NCI-H1694 (cell line): ENCODE measurements around the gene NLGN1.
"Not testable (repeated sequence)": the region's sequence is repeated elsewhere in the genome, so short reads cannot be mapped to it uniquely, and the experiment has no call there.

Experiments
- DNase-seq: peaks from one replicate; lab custom pipeline; 2025; lab: John Stamatoyannopoulos, UW

The NLGN1 gene

DNA sequence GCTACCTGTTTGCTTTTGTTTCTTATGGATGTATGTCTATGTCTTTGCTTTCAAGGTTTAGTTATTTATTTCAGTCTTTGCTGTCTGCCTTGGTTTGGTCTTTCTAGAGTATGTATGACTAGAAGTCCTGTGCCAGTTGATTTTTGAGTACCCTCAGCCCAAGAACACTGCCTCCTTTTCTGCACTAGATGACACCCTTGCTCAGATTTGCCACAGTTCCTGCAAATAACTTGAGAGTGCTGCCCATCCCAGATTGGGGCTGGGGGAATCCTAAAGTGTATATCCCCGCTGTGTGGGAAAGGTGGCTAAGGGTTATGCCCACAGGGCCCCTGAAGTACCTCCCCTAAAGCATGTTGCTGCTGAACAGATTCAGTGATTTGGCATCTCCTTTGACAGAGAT is 32.0 kb downstream of the NLGN1 start:
- DNase-seq = no peak

DNA sequence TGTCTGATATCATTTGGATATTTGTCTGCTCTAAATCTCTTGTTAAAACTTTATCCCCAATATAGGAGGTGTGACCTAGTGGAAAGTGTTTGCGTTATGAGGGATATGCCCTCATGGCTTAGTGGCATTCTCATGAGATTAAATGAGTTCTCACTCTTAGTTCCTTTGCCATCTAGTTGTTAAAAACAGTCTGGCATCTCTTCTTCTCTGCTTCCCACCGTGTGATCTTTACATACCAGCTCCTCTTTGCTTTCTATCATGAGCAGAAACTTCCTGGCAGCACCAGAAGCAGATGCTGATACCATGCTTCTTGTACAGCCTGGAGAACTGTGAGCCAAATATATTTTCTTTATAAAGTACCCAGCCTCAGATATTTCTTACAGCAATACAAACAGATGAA is 33.0 kb downstream of the NLGN1 start:
- no peak for DNase-seq

DNA sequence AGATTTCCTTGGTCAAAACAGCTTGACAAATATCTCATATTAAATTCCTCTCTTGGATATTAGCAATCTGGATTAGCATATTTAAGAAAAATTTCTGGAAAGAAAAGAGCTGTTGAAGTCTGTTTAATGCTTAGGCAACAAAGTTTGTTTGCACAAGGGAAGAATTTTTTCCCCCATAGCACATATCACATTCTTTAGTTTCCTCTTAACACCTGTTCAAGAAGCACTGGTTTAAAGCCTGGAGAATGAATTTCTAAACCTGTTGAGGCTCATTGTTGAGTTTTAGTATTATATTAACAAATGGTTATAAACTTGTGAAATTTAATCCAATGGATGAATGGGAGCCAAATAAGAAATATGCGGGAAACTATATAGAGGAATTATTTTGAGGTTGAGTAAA is 41.5 kb downstream of the NLGN1 start:
- no peak for DNase-seq

DNA sequence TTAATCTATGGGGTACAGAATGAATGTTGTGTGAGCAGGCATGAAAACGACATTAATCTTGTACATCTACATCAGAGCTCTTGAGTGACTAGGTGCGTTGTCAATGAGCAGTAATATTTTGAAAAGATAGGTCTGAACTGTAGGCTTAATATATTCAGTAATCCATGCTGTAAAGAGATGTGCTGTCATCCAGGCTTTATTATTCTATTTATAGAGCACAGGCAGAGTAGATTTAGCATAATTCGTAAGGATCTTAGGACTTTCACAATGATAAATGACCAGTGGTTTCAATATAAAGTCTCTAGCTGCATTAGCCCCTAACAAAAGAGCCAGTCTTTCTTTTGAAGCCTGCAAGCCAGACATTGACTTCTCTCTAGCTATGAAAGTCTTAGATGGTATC is 43.0 kb downstream of the NLGN1 start:
- DNase-seq = no peak

DNA sequence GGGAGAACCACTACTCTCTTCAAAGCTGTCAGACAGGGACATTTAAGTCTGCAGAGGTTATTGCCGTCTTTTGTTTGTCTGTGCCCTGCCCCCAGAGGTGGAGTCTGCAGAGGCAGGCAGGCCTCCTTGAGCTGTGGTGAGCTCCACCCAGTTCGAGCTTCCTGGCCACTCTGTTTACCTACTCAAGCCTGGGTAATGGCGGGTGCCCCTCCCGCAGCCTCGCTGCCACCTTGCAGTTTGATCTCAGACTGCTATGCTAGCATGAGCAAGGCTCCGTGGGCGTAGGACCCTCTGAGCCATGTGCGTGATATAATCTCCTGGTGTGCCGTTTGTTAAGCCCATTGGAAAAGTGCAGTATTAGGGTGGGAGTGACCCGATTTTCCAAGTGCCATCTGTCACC is 54.0 kb downstream of the NLGN1 start:
- DNase-seq = not testable (repeated sequence)

DNA sequence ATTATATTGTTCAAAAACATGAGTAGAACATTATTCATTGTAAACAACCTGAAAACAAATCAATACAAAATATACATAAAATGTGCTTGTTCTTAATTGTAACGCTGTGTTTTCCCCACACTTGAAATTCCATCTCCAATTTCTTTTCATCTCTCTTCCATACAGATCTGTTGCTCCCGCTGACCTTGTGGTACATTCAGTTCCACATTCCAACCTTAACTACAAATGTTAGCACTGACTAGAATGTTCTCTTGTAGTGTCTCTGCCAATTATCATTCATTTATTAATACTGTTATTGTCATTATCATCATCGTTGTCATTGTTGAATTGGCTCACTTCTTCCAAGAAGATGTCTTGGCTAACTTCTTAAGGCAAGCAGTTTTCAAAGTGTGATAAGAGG is 65.7 kb downstream of the NLGN1 start:
- no peak for DNase-seq

DNA sequence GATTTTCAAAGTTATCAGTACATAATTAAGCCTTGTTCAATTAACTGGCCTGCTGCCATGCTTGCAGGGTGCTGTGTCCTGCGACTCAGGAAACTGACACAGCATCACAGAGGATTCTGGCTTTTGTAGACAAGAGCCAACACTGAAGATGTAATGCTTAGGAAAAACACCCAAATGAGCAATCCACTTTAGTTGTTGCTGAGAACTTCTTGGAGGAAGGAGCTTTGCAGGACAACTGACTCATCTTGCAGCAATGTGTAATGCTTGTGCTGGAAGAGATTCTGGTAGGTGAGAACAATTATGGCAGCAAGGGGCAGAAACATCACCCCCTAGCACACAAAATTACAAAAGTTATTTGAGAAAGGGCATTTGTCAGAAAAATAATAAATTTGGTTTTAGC is 67.6 kb downstream of the NLGN1 start:
- DNase-seq = no peak

DNA sequence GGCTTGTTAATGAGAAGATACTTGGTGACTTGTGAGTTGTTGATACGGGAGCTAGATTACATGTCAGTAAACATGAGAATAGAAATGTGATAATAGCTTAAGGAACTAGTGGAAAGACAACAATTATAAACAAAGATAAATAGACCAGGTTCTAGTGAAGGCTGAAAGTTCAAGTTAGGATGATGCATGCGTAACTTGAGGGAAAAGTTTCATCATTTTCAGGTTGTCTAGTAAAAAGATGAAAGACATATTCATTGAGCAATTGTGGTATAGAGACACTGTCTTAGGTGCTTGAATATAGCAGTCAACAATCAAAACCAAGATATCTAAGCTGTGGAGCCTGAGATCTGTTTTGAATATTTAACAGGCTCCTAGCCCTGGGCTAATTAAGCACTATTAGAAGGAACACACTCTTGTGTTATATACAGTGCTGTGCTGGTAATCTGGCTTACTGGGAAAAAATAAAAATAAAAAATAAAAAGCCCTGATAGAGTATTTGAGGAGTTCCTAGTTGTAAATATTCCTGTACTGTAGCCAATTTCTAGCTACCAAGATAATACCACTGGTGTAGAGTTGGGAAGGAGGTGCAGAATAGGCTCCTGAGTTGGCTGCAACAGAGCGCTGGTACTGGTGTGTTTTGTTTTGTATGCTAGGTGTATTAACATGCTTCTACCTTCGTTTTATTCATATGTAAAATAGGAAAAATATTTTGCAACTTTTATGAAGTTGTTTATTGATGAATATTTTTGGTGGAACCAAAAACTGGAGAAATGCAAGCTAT is 68.5 kb downstream of the NLGN1 start:
- no peak for DNase-seq

DNA sequence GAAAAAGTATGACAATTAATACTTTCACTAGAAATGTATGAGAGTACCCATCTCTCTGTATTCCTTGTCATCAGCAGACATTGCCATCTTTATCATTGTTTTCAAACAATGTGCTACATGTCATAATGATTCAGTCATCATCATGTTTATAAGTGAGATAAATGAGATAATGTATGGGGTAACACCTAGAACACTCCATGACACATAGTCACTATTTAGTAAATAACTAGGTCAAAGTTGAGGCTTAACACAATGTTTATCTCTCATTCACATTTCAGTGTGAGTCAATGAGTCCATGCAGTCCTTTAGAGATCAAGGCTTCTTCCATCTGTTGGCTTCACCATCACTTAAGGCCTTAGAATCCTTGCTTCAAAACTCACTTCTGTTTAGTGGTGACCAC is 70.0 kb downstream of the NLGN1 start:
- DNase-seq = no peak

DNA sequence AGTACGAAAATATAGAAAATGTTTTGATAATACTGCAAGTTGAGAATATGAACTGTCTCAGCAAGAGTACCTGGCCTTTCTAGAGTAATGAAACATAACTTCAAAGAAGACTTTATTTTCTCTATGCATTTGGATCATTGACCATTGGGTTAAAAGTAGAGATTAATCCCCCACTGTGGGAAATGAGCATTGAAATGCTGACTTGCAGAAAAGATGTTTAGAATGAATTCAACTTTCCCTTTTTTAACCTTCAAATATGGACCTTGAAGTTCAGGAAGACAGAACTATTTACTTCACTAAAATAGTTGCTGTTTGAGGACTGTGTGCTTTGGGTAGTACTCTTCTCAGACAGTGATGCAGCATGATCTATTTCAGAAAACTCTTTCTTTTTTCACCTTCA is 75.7 kb downstream of the NLGN1 start:
- no peak for DNase-seq

DNA sequence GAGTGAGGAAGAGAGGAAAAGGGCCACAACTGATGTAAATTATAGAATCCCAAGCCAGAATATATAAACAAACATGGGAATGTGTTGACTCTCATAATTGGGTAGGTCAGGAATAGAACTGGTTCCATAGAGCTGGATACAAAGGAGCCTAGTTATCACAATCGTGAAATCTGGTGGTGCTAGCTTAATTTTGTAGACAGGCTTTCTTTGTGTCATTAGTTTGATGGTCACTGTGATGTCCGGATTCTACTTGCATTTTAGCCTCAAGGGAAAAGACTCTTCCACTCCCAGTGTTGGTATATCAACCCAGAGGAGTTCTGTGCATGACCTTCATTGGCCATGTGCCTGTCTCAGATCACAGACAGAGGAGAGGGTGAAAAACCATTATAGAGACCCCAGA is 81.8 kb downstream of the NLGN1 start:
- DNase-seq = no peak

DNA sequence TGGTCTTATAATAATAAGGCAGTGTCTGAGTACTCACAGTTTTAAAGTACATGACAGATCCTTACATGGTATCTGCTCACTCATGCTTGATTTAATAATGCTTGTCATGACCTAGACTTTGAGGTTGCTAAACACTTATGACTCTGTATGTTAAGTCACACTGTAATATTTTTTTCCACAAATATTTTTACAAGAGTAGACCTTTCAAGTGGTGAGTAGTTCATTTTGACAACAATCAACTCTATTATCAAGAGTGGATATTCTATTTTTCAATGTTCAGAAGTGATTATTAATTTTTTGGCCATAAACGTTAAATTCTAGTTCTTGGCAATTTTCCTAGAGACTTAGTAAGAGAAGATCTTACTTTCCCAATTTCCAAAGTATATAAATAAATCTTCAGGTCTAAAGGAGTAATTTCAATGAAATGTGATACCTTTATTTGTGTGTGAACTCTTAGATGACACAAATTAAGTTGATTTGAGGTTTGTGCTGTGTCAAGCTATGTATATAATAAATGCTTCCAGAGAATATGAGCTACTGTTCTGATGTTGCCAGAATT is 104.5 kb downstream of the NLGN1 start:
- DNase-seq = no peak

DNA sequence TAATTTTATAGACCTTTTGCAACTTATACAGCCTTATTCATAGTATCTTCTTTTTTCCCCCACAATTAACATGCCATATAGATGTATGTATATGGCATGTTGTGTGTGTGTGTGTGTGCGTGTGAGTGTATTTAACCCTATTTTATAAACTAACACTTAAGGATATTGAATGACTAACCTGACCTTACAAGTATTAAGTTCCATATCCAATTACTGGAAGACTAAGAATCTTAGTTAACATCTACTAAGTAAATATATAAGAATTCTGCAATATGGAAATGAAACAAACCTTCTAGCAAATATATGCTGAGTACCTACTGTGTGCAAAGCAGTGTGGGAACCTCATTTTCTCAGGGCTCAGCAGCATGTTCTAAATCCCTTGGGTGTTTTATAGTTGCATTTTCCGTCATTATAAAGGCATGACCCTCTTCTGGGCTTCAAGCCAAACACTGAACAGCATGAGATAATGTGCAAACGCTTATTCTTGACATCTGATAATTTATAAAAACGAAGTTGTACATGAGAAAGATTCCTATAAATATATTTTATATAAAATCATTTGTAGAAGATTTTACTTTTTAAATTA is 105.5 kb downstream of the NLGN1 start:
- peak; percentile 75 for DNase-seq

DNA sequence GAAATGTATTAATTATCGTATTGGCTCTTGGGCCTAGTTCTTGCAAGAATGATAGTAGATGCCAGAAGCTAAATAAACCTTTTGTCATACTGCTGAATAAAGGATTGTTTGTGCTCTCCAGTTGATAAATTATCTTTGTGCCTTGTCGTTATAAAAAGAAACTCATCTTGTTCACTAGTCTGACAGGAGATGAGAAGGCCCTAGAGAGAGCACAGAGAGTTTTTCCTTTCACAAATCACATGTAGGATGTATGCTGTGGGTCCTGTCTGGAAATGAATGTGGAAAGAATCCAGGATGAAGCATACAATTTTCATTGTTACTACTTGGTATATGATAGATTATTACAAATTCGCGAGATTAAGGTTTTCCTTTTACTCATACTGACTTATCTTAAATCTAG is 113.0 kb downstream of the NLGN1 start:
- DNase-seq = no peak

DNA sequence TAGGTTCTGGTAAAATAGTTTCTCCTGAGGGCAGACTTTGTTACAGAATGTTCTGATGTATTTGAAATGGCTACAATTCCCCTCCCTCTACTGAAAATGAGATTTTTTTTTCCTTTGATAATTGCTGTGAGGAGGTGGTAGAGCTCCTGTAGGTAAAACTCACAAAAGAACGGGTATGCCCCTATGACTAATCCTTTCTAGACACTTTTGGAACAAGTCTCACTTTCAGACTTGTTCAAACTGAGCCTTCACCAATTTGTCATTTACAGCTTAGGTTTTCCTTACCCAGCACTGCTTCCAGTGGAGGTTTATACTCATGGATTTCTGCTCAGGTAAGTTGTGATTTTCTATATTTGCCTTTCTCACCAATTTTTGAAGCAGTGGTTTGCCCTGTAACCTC is 115.6 kb downstream of the NLGN1 start:
- DNase-seq = no peak

DNA sequence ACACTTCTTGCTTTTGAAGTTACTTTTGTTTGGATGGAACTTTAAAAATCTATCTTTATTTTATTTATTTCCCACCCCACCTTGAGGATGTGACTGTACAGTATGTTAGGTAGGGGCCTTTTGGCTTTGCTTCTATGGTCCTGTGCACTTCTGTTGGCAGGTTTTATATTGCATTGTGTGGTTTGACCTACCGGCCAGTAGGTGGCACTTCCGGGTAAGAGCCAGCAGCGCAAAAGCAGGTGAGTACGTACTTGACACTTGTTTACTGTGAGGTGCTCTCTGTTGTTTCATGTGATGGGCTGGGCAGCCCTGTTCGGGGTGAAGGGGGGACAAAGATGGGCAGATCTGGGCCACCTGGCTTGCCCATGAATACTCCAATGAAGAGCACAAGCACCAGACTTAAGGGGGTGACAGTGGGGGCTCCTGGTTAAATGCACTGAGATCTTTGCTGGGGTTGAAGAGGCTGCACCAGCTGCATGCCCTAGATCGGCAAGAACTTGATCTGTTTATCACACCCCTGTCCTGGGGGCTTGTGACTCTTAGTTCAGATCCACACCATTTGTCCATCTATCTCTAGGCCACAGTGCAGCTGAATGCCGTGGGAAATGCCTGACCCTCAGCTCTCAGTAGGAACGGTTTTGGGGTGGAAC is 131.6 kb downstream of the NLGN1 start:
- peak; percentile 2 for DNase-seq

DNA sequence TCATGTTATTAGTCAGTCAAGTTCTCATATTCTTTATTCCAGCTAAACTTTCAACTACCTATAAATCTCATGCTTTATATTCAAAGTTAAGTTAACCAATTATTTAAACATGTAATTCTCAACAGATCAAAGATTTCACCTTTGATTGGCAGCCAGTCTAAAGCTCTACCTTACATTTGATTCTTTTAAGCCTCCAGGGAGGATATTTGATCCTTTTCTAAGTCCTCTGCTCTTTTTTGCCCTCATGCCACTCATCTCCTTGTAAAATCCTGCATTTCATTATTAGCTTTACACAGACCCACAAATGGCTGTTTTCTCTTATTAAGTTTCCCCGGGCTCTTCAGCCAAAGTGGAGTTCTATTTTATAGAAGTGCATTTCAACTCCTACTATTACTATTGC is 134.1 kb downstream of the NLGN1 start:
- DNase-seq = no peak

DNA sequence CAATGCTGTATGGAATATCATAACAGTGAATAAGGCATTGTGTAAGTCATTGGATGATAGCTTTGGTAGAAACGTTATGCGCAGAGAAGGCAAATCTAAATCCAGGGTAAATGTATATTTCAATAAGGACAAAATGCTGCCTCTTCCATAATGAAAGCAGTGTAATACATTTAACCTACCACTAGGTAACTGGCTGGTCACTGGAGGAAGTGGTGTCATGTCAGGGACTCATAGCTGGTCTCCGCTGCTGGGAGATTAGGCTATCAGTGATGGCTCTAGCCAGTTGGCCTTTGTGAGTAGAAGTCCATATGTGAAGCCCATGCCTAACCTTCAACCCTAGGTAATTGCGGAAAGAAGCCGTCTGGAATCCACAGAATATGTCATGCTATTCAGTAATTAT is 140.9 kb downstream of the NLGN1 start:
- DNase-seq = no peak

DNA sequence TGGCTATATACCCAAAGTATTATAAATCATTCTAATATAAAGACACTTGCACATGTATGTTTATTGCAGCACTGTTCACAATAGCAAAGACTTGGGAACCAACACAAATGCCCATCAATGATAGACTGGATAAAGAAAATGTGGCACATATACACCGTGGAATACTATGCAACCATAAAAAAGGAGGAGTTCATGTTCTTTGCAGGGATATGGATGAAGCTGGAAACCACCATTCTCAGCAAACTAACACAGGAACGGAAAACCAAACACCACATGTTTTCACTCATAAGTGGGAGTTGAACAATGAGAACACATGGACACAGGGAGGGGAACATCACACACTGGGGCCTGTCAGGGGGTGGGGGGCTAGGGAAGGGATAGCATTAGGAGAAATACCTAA is 148.0 kb downstream of the NLGN1 start:
- not testable (repeated sequence) for DNase-seq

DNA sequence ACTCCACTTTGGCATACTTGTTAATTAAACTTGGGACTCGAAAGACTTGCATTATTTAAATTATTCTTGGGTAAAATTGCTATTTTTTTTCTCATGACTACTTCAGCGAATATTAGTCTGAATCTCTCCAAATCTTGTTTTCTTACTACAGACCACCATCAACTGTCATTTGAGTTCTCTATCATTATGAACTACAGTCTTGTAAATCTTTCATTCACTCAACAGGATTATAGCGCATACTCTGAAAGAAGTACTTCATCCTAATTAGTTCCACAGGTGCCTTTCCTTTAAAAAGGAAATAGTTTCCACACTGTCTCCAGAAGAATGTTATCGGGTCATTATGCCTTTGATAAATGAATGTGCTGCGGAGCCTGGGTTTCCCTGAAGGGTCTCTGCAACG is 149.5 kb downstream of the NLGN1 start:
- no peak for DNase-seq

DNA sequence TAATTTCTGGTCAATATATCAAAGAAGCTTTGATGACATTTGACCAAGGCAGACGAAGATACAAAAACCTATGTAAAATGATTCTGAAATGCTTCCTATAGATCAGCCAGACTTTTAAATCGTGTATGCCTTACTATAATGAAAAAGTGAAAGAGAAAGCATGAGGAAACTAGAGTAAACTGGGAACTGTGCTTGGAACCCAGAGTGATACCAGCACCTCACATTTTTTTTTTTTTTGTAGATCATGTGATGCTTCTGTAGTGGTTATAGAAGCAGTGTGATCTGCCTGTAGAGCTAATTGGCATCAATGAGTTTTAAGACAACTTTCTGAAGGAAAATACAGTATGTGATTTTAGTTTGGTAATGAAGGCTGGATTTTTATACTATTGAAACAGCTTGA is 150.7 kb downstream of the NLGN1 start:
- no peak for DNase-seq

DNA sequence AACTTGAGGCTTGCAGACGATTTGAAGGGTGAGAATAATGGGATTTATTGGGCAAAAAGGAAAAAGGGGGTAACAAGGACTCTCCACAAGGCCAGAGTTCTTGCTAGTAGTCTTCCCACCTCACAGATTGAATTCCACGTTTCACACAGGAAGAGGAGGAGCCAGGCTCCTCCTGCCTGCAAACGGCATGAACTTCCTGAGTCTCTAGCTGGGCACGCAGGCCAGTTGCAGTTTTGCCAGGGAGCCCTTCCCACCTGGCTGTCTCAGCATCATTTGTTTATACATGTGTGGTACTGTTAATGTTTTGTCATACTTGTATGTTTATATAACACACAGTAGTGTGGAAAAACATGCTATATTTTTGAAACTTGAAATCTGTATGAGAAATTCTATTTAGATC is 155.0 kb downstream of the NLGN1 start:
- DNase-seq = no peak

DNA sequence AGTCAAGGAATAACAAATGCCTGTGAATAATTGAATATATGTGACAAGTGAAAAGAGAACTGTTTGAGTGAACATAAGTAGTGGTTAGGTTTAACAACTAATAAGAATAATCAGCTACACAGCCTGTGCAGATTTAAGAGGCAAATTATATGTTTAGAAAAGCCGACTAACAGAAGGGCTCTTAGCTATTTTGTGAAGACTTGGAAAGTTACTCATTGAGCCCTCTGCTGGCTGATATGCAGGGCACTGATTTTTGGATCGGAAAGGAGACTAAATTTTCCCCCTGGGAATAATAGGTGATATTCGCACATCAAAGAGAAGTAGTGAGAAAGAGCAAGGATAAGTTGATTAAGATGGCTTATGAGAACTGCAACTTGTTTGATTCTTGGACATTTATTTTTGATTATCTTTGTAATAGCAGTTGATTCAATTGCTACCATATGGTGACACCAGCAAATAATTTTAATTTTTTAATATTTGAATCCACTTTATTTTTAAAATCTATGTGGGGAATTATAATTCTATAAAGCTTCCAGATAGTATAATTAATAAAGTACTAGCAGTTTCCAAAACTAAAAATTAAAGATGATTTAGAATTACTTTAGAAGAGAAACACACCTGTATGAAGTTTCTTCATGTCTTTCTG is 156.2 kb downstream of the NLGN1 start:
- DNase-seq = peak; percentile 60
